HepG2 (cell line): Measurements from ENCODE around the gene TST. TPM values are rescaled to one million over a fixed set of nuclear protein-coding genes. Genes with fewer than 3 reads are reported as not detected.

Experiments used
- ATAC-seq: fragments of 200-7000 bp; cut with Tn5 transposase; 3 replicates; pipeline ENCODE4 v1.9.1; 2020; ENCODE audit warnings: mild to moderate bottlenecking, moderate library complexity
- BruUV-seq: library from RNA; stranded (reverse); fragments of 400-500 nt; replicated peaks from 2 replicates; lab custom pipeline; 2021; lab: Mats Ljungman, UMichigan
- CTCF ChIA-PET: fragments of 300-600 bp; formaldehyde crosslinking; extraction: SDS; loops from one replicate; lab custom pipeline; 2021; ENCODE audit warnings: low total read pairs, inconsistent platforms, low intra/inter-chr PET ratio; lab: Yijun Ruan, JAX
- POLR2A ChIA-PET: fragments of 350-600 bp; sonication (Branson Sonifier 250); formaldehyde crosslinking; loops from one replicate; lab custom pipeline; 2020; ENCODE audit warnings: antibody characterized with exemption, inconsistent platforms; lab: Yijun Ruan, JAX
- DNase-seq: peaks from one replicate; pipeline ENCODE4 v3.0.0-alpha.2; 2015; ENCODE audit warnings: low spot score
- FAIRE-seq: peaks from 3 replicates; lab custom pipeline; 2011; peaks lifted over from hg19 to GRCh38; lab: Jason Lieb, UNC
- H2AFZ ChIP-seq: one replicate; pipeline ENCODE4 v1.6.1; 2011; ENCODE audit warnings: low read length, inconsistent platforms
- H3K27ac ChIP-seq: fragments of 300-600 bp; 3 replicates; pipeline ENCODE4 v1.8.0; 2011; ENCODE audit warnings: mixed run types, mild to moderate bottlenecking, mixed read lengths, low read length, inconsistent platforms; ENCODE audit not compliant: insufficient read depth; ENCODE audit errors: extremely low read length
- H3K27me3 ChIP-seq, 2 experiments: fragments of 200-600 bp in 1 of 2; 2 replicates in 1 of 2; 3 replicates in 1 of 2; pipeline versions ENCODE4 v1.6.0 to v1.8.0; 2011; ENCODE audit warnings: low read length in 2 of 2, mild to moderate bottlenecking in 2 of 2, moderate library complexity in 2 of 2, inconsistent platforms in 1 of 2; ENCODE audit not compliant: insufficient read depth in 2 of 2, control insufficient read depth in 1 of 2
- H3K36me3 ChIP-seq, 2 experiments: fragments of 200-600 bp in 1 of 2; replicated peaks in 1 of 2; 2 replicates in 1 of 2; 3 replicates in 1 of 2; pipeline versions ENCODE4 v1.5.1 to v1.8.0; 2011; ENCODE audit warnings: low read length in 2 of 2, inconsistent platforms in 1 of 2; ENCODE audit not compliant: insufficient read depth in 2 of 2, control insufficient read depth in 1 of 2
- H3K4me1 ChIP-seq: 2 replicates; pipeline ENCODE4 v1.5.1; 2012; ENCODE audit warnings: low read length, inconsistent platforms; ENCODE audit not compliant: insufficient read depth
- H3K4me2 ChIP-seq: 2 replicates; pipeline ENCODE4 v1.6.0; 2011; ENCODE audit warnings: low read depth, low read length, inconsistent platforms
- H3K4me3 ChIP-seq, 3 experiments: fragments of 200-600 bp in 1 of 3; sonication (generic), shearing (Covaris generic) in 1 of 3; replicated peaks in 1 of 3; 2 replicates each; pipeline ENCODE4 v1.5.1; 2011 to 2016; ENCODE audit warnings: low read length in 3 of 3, inconsistent platforms in 2 of 3, low read depth in 2 of 3, mild to moderate bottlenecking in 2 of 3, control low read depth in 1 of 3, mixed read lengths in 1 of 3; ENCODE audit not compliant: insufficient read depth in 1 of 3
- H3K79me2 ChIP-seq: one replicate; pipeline ENCODE4 v1.6.1; 2011; ENCODE audit warnings: low read length, inconsistent platforms; ENCODE audit not compliant: insufficient read depth
- H3K9ac ChIP-seq: 2 replicates; pipeline ENCODE4 v1.6.0; 2011; ENCODE audit warnings: mild to moderate bottlenecking, low read depth, low read length, inconsistent platforms; ENCODE audit not compliant: insufficient read depth
- H3K9me3 ChIP-seq: 2 replicates; pipeline ENCODE4 v1.5.1; 2012; ENCODE audit warnings: mild to moderate bottlenecking, low read length
- H4K20me1 ChIP-seq: 2 replicates; pipeline ENCODE4 v1.6.0; 2011; ENCODE audit warnings: inconsistent platforms, mild to moderate bottlenecking, low read length, moderate library complexity; ENCODE audit not compliant: insufficient read depth
- HIVEP1 ChIP-seq: sonication (generic); formaldehyde crosslinking; IDR thresholded peaks from 2 replicates; pipeline ENCODE4 v1.4.0; 2020; ENCODE audit warnings: mild to moderate bottlenecking, missing genetic modification reagents
- REST ChIP-seq, 2 experiments: IDR thresholded peaks; 2 replicates each; pipeline ENCODE4 v1.6.1; 2011 to 2012; ENCODE audit warnings: low read length in 2 of 2, borderline replicate concordance in 1 of 2, low read depth in 1 of 2, mild to moderate bottlenecking in 1 of 2, moderate library complexity in 1 of 2
- ZNF225 ChIP-seq: sonication (generic); formaldehyde crosslinking; IDR thresholded peaks from 2 replicates; pipeline ENCODE4 v1.4.0; 2020; ENCODE audit warnings: mild to moderate bottlenecking, missing genetic modification reagents
- ZNF34 ChIP-seq: sonication (generic); formaldehyde crosslinking; IDR thresholded peaks from 2 replicates; pipeline ENCODE4 v1.4.0; 2020; ENCODE audit warnings: mild to moderate bottlenecking, missing genetic modification reagents, borderline replicate concordance
- ZNF704 ChIP-seq: sonication (generic); formaldehyde crosslinking; IDR thresholded peaks from 2 replicates; pipeline ENCODE4 v1.8.1; 2023; ENCODE audit warnings: mild to moderate bottlenecking, inconsistent platforms, moderate library complexity, missing genetic modification reagents, borderline replicate concordance
- ZNF790 ChIP-seq: sonication (generic); formaldehyde crosslinking; IDR thresholded peaks from 2 replicates; pipeline ENCODE4 v1.8.0; 2022; ENCODE audit warnings: missing genetic modification reagents, mild to moderate bottlenecking, borderline replicate concordance
- ZSCAN20 ChIP-seq: sonication (generic); formaldehyde crosslinking; IDR thresholded peaks from 2 replicates; pipeline ENCODE4 v1.4.0; 2020; ENCODE audit warnings: missing genetic modification reagents, mild to moderate bottlenecking, borderline replicate concordance
- WGBS: methylation state at CpG from one replicate; pipeline ENCODE4 v1.1.6; 2017; ENCODE audit warnings: low lambda C conversion rate; 5-methylcytosine and 5-hydroxymethylcytosine counted together
- in situ Hi-C: cut with HindIII; loops from 2 replicates; pipeline ENCODE4 v1.10.0; 2017; ENCODE audit warnings: low pct_unique_long_range_greater_than_20kb; ENCODE audit not compliant: extremely low pct_ligation_motif_present
- intact Hi-C: fragments of 100-400 bp; cut with micrococcal nuclease; formaldehyde crosslinking; loops from one replicate; pipeline ENCODE4 v1.10.0; 2022; ENCODE audit not compliant: unreplicated experiment
- polyA plus RNA-seq, 8 experiments: library from polyadenylated mRNA; depleted of rRNA in 3 of 8; stranded (reverse) in 7 of 8; unstranded in 1 of 8; fragments of >200 nt; fragmentation: Illumina TruSeq in 4 of 8; extraction: Trizol in 4 of 8; gene quantifications; 2 replicates each; pipeline versions ENCODE4 v1.2.1 to v1.2.3, GENCODE V29; 2011 to 2016; ENCODE audit warnings: low read depth in 4 of 8, missing spikeins in 1 of 8, mixed read lengths in 1 of 8; ENCODE audit not compliant: insufficient read depth in 1 of 8
- total RNA-seq, 5 experiments: library from RNA; depleted of rRNA; stranded (reverse); fragments of >200 nt; fragmentation: Illumina TruSeq; extraction: Trizol; gene quantifications; 2 replicates each; pipeline ENCODE4 v1.2.3, GENCODE V29; 2016; ENCODE audit warnings: low read depth in 1 of 5

TST gene
- total and polyA plus RNA-seq, 2 of the 13 experiments (the other 11 are each of a cell fraction or from before 2014, with no cell fraction given) = 44.6 to 63.6 TPM

- Histone ChIP-seq H3K79me2 (no peaks in the 10 kb centered on the region), H3K9ac (no peak overlapping the region), H3K36me3 (no peaks in the 10 kb centered on the region), H4K20me1 (no peaks in the 10 kb centered on the region), H3K4me1 (no peaks in the 10 kb centered on the region), H3K27me3 (peaks cover 3 to 11% of the 10 kb centered on the region in 2 experiments; a peak in 4 of 5 replicates), H3K27ac (no peak overlapping the region), H3K9me3 (no peaks in the 10 kb centered on the region), H3K4me2 (no peak overlapping the region), H2AFZ (no peak overlapping the region), H3K4me3 (no peak overlapping the region)
- WGBS = 14% methylated on average over 2 of the region's 2 CpGs
- in situ Hi-C loops = no loop called here
- intact Hi-C loops = no loop called here
- no peak for ATAC-seq
- ChIA-PET POLR2A (no interaction called here), CTCF (no interaction called here)
- DNase-seq = no peak
- no peak for TF ChIP-seq HIVEP1
- no peak for TF ChIP-seq ZNF34 (CRISPR knock-in tag)
- no peak for TF ChIP-seq ZNF225
- TF ChIP-seq ZNF790 (CRISPR knock-in tag) = no peak
- TF ChIP-seq ZNF704 (CRISPR knock-in tag) = no peak
- TF ChIP-seq REST (IDR thresholded peaks at IDR 0.05; ENCODE audit: borderline replicate concordance in 1 of 2, low read depth in 1 of 2, low read length in 2 of 2) = no peak
- no peak for TF ChIP-seq ZSCAN20
- FAIRE-seq = no peak
- BruUV-seq = no TSS peak
These were observed 10.9 kb downstream of the TST start for GRCh38 chr22:37008365-37008764.
